Natural killer cell (primary cell): ENCODE data around the gene LNX2. TPM values are rescaled to one million over a fixed set of nuclear protein-coding genes. Genes with fewer than 3 reads are reported as not detected.

Experiments
- ATAC-seq, 3 donors: fragments of 150-1000 bp in 2 of 3; fragments of 200-7000 bp in 1 of 3; cut with Tn5 transposase; 1 replicate in 1 of 3; 2 replicates in 2 of 3; pipeline ENCODE4 v1.10.0; 2021; ENCODE audit warnings: mild to moderate bottlenecking in 2 of 3, moderate library complexity in 2 of 3
- DNase-seq, 2 donors: peaks; one replicate each; pipeline versions ENCODE4 v3.0.0 to v3.0.0-alpha.2; 2013 to 2021; ENCODE audit warnings: mixed read lengths in 1 of 2
- H3K27ac ChIP-seq: one replicate; pipeline ENCODE4 v1.5.1; 2013; ENCODE audit warnings: mild to moderate bottlenecking, low read length
- H3K27me3 ChIP-seq: one replicate; pipeline ENCODE4 v1.6.1; 2013; ENCODE audit warnings: low read length; ENCODE audit not compliant: control insufficient read depth, insufficient read depth
- H3K36me3 ChIP-seq: one replicate; pipeline ENCODE4 v1.6.1; 2013; ENCODE audit warnings: low read length; ENCODE audit not compliant: control insufficient read depth, insufficient read depth
- H3K4me1 ChIP-seq: one replicate; pipeline ENCODE4 v1.6.1; 2013; ENCODE audit warnings: low read length; ENCODE audit not compliant: control insufficient read depth, insufficient read depth
- H3K4me3 ChIP-seq: one replicate; pipeline ENCODE4 v1.5.1; 2013; ENCODE audit warnings: low read length
- H3K9me3 ChIP-seq: one replicate; pipeline ENCODE4 v1.6.1; 2013; ENCODE audit warnings: low read length; ENCODE audit not compliant: control insufficient read depth, insufficient read depth
- H3K27ac Mint-ChIP-seq, 2 donors: one replicate each; pipeline ENCODE4 v1.8.0; 2022; ENCODE audit warnings: mild to moderate bottlenecking in 2 of 2, mixed read lengths in 2 of 2, moderate library complexity in 1 of 2
- H3K27me3 Mint-ChIP-seq, 2 donors: one replicate each; pipeline ENCODE4 v1.8.0; 2022; ENCODE audit warnings: low read depth in 2 of 2, mixed read lengths in 2 of 2
- H3K36me3 Mint-ChIP-seq: one replicate; pipeline ENCODE4 v1.8.0; 2022; ENCODE audit warnings: mixed read lengths
- H3K4me1 Mint-ChIP-seq, 2 donors: one replicate each; pipeline ENCODE4 v1.8.0; 2022; ENCODE audit warnings: mixed read lengths in 2 of 2
- H3K4me3 Mint-ChIP-seq: one replicate; pipeline ENCODE4 v1.8.0; 2022; ENCODE audit warnings: mild to moderate bottlenecking, moderate library complexity, mixed read lengths
- H3K9me3 Mint-ChIP-seq, 2 donors: one replicate each; pipeline ENCODE4 v1.8.0; 2022; ENCODE audit warnings: mixed read lengths in 2 of 2
- WGBS: methylation state at CpG from one replicate; pipeline ENCODE4 v1.1.7; 2013; ENCODE audit warnings: missing lambda C conversion rate; ENCODE audit not compliant: insufficient coverage; 5-methylcytosine and 5-hydroxymethylcytosine counted together
- intact Hi-C: fragments of 100-400 bp; cut with micrococcal nuclease; formaldehyde crosslinking; loops from one replicate; pipeline ENCODE4 v1.14.2; 2022
- total RNA-seq, 4 donors: library from RNA; stranded (reverse); fragments of 120-200 nt in 1 of 4; gene quantifications; one replicate each; pipeline versions ENCODE4 v1.2.3 to v1.2.4, GENCODE V29; 2013 to 2022
- TF ChIP-seq, protein P1 (sequence below): fragments of 200-600 bp; IDR thresholded peaks from one replicate; pipeline ENCODE4 v1.8.0; 2022; ENCODE audit warnings: antibody characterized with exemption

LNX2 gene
- total RNA-seq, 3 donors from 2014 or later (not counting 1 experiment from before 2014, with no cell fraction given), result 4.5 to 6.6 (median 5.0) TPM

DNA sequence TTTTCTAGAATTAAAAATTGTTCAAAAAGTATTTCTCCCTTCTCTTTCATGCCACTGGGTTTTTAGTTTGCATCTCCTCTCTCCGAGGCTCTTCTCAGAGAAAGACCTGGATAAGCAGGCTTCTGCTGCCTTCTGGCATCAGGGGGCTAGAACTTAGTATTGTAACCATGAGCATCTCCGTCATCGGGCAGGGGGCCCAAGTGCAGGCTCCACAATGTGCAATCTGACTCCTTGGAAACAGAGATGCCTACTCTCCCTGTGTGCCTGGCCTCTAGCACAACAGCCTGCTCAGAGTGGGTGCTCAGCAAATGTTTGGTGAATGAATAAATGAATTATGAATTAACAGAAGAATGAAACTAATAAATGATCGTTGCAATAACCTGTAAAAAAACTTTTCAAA is 124.3 kb downstream of the LNX2 start:
- no peaks in the 10 kb centered on the region for H3K36me3 Mint-ChIP-seq
- ATAC-seq (no peak), DNase-seq (no peak)
- no peaks in the 10 kb centered on the region for H3K4me1 Mint-ChIP-seq
- TF ChIP-seq, protein P1, sequence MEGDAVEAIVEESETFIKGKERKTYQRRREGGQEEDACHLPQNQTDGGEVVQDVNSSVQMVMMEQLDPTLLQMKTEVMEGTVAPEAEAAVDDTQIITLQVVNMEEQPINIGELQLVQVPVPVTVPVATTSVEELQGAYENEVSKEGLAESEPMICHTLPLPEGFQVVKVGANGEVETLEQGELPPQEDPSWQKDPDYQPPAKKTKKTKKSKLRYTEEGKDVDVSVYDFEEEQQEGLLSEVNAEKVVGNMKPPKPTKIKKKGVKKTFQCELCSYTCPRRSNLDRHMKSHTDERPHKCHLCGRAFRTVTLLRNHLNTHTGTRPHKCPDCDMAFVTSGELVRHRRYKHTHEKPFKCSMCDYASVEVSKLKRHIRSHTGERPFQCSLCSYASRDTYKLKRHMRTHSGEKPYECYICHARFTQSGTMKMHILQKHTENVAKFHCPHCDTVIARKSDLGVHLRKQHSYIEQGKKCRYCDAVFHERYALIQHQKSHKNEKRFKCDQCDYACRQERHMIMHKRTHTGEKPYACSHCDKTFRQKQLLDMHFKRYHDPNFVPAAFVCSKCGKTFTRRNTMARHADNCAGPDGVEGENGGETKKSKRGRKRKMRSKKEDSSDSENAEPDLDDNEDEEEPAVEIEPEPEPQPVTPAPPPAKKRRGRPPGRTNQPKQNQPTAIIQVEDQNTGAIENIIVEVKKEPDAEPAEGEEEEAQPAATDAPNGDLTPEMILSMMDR, result no peak
- intact Hi-C loops, result no loop called here
- H3K9me3 Mint-ChIP-seq, result no peaks in the 10 kb centered on the region
- Histone ChIP-seq H3K27ac (no peak overlapping the region), H3K36me3 (no peaks in the 10 kb centered on the region), H3K4me1 (no peaks in the 10 kb centered on the region), H3K9me3 (no peaks in the 10 kb centered on the region), H3K27me3 (no peaks in the 10 kb centered on the region), H3K4me3 (no peak overlapping the region)
- 86% methylated on average over 3 of the region's 4 CpGs for WGBS
- no peak overlapping the region for H3K27ac Mint-ChIP-seq
- H3K4me3 Mint-ChIP-seq, result no peak overlapping the region
- peaks cover 0 to 3% of the 10 kb centered on the region in 2 donors for H3K27me3 Mint-ChIP-seq

Other genes with a start within 250 kb of the LNX2 start
- 100 to 1,000 TPM; 129 to 132 (median 130) TPM for gene GTF3A, start 195.9 kb downstream of the LNX2 start, total RNA-seq
- gene MTIF3, start 170.0 kb downstream of the LNX2 start, total RNA-seq, result 10 to 100 TPM; 30.2 to 56.6 (median 36.8) TPM
- 100 to 1,000 TPM; 109 to 132 (median 116) TPM for gene POLR1D, start 1.4 kb upstream of the LNX2 start, total RNA-seq
- not detected for gene GSX1, start 172.0 kb upstream of the LNX2 start, total RNA-seq